HepG2 (cell line): ENCODE measurements around the gene APBB3.

Experiments
- CSRNP1 ChIP-seq: sonication (generic); formaldehyde crosslinking; IDR thresholded peaks from 2 replicates; pipeline ENCODE4 v1.8.1; 2023; ENCODE audit warnings: mild to moderate bottlenecking, missing genetic modification reagents
- CTCF ChIP-seq: sonication (generic); formaldehyde crosslinking; IDR thresholded peaks from 2 replicates; pipeline ENCODE4 v1.5.0; 2020; ENCODE audit warnings: mild to moderate bottlenecking, missing genetic modification reagents, moderate library complexity
- EZH2 ChIP-seq: conservative IDR thresholded peaks from 2 replicates; pipeline ENCODE4 v1.6.1; 2012; ENCODE audit warnings: mild to moderate bottlenecking, low read depth, low read length, moderate library complexity
- HMG20A ChIP-seq: IDR thresholded peaks from 2 replicates; pipeline ENCODE4 v1.6.1; 2016; ENCODE audit warnings: borderline replicate concordance
- NFRKB ChIP-seq: fragments of 450-650 bp; IDR thresholded peaks from 2 replicates; pipeline ENCODE4 v1.6.1; 2017
- SP2 ChIP-seq: sonication (generic); formaldehyde crosslinking; IDR thresholded peaks from 2 replicates; pipeline ENCODE4 v1.5.1; 2020; ENCODE audit warnings: mild to moderate bottlenecking, missing genetic modification reagents
- TBX2 ChIP-seq: sonication (generic); formaldehyde crosslinking; IDR thresholded peaks from 2 replicates; pipeline ENCODE4 v1.5.0; 2020; ENCODE audit warnings: missing genetic modification reagents, mild to moderate bottlenecking, borderline replicate concordance
- ZNF563 ChIP-seq: sonication (generic); formaldehyde crosslinking; IDR thresholded peaks from 2 replicates; pipeline ENCODE4 v1.8.0; 2022; ENCODE audit warnings: mild to moderate bottlenecking, moderate library complexity, missing genetic modification reagents
- ZNF782 ChIP-seq: sonication (generic); formaldehyde crosslinking; IDR thresholded peaks from 2 replicates; pipeline ENCODE4 v1.4.0; 2020; ENCODE audit warnings: missing genetic modification reagents, mild to moderate bottlenecking, borderline replicate concordance

- TF ChIP-seq CTCF (CRISPR knock-in tag) (no peak), EZH2 (no peak), ZNF563 (CRISPR knock-in tag) (no peak), HMG20A (CRISPR knock-in tag) (no peak), NFRKB (no peak), SP2 (CRISPR knock-in tag) (no peak), TBX2 (CRISPR knock-in tag) (no peak), CSRNP1 (CRISPR knock-in tag) (no peak), ZNF782 (CRISPR knock-in tag) (no peak)
These were observed 14.0 kb downstream of the APBB3 start for GRCh38 chr5:140550147-140551079.
